OCI-LY1 (cell line): ENCODE measurements around the gene ARID3B.

Experiments
- H2AFZ ChIP-seq: fragments of 200-600 bp; sonication (generic), shearing (Covaris generic); 2 replicates; pipeline ENCODE4 v1.6.0; 2014; ENCODE audit warnings: antibody characterized with exemption, mild to moderate bottlenecking, low read length
- H3F3A ChIP-seq: fragments of 200-600 bp; sonication (generic), shearing (Covaris generic); 2 replicates; pipeline ENCODE4 v1.6.0; 2014; ENCODE audit warnings: mild to moderate bottlenecking, antibody characterized with exemption, low read length, moderate library complexity; ENCODE audit not compliant: insufficient read depth
- H3K27ac ChIP-seq: fragments of 200-600 bp; sonication (generic); 2 replicates; pipeline ENCODE4 v1.5.1; 2014; ENCODE audit warnings: low read length, mixed run types, mild to moderate bottlenecking, low read depth; ENCODE audit not compliant: poor library complexity, severe bottlenecking
- H3K27me3 ChIP-seq: fragments of 200-600 bp; sonication (generic); 2 replicates; pipeline ENCODE4 v1.6.0; 2014; ENCODE audit warnings: antibody characterized with exemption, mild to moderate bottlenecking, low read length, moderate library complexity; ENCODE audit not compliant: insufficient read depth
- H3K36me3 ChIP-seq: fragments of 200-600 bp; sonication (generic); 2 replicates; pipeline ENCODE4 v1.6.1; 2014; ENCODE audit warnings: mild to moderate bottlenecking, antibody characterized with exemption, low read length, moderate library complexity, mixed read lengths; ENCODE audit not compliant: insufficient read depth
- H3K4me1 ChIP-seq: fragments of 200-600 bp; sonication (generic); 2 replicates; pipeline ENCODE4 v1.5.1; 2014; ENCODE audit warnings: mild to moderate bottlenecking, low read length, moderate library complexity; ENCODE audit not compliant: insufficient read depth, severe bottlenecking
- H3K4me2 ChIP-seq: fragments of 200-600 bp; sonication (generic), shearing (Covaris generic); 2 replicates; pipeline ENCODE4 v1.6.1; 2014; ENCODE audit warnings: low read length
- H3K4me3 ChIP-seq: fragments of 200-600 bp; sonication (generic); 2 replicates; pipeline ENCODE4 v1.5.1; 2014; ENCODE audit warnings: low read length, low read depth, mild to moderate bottlenecking, mixed read lengths; ENCODE audit not compliant: poor library complexity, severe bottlenecking
- H3K79me2 ChIP-seq: fragments of 200-600 bp; shearing (Covaris generic); 2 replicates; pipeline ENCODE4 v1.6.1; 2016; ENCODE audit warnings: mixed run types, low read length, mixed read lengths; ENCODE audit not compliant: insufficient read depth
- H3K9ac ChIP-seq: fragments of 200-600 bp; sonication (generic), shearing (Covaris generic); 2 replicates; pipeline ENCODE4 v1.6.1; 2014; ENCODE audit warnings: mild to moderate bottlenecking, low read length, mixed read lengths
- H3K9me2 ChIP-seq: fragments of 200-600 bp; sonication (generic), shearing (Covaris generic); 2 replicates; pipeline ENCODE4 v1.6.1; 2014; ENCODE audit warnings: low read depth, mild to moderate bottlenecking, low read length, mixed read lengths
- H3K9me3 ChIP-seq: fragments of 200-600 bp; shearing (Covaris generic); 2 replicates; pipeline ENCODE4 v1.6.1; 2014; ENCODE audit warnings: low read length, mixed read lengths
- H4K20me1 ChIP-seq: fragments of 200-600 bp; sonication (generic), shearing (Covaris generic); 2 replicates; pipeline ENCODE4 v1.6.0; 2016; ENCODE audit warnings: mild to moderate bottlenecking, low read length; ENCODE audit not compliant: insufficient read depth
- CTCF ChIP-seq: fragments of 200-600 bp; sonication (generic), shearing (Covaris generic); IDR thresholded peaks from 2 replicates; pipeline ENCODE4 v1.5.1; 2017; ENCODE audit warnings: mild to moderate bottlenecking, antibody characterized with exemption, low read length, moderate library complexity, mixed read lengths
- EZH2 ChIP-seq: fragments of 200-600 bp; sonication (generic), shearing (Covaris generic); IDR thresholded peaks from 2 replicates; pipeline ENCODE4 v1.8.0; 2017; ENCODE audit warnings: borderline replicate concordance, mixed run types, mild to moderate bottlenecking, antibody characterized with exemption, low read length, moderate library complexity, mixed read lengths

Gene ARID3B

GRCh38 chr15:74611341-74611740 is 70.3 kb downstream of the ARID3B start:
- Histone ChIP-seq H3K79me2 (peaks cover 6% of the 10 kb centered on the region; the same call in 1 of the 2 replicates), H3F3A (no peaks in the 10 kb centered on the region), H4K20me1 (no peaks in the 10 kb centered on the region), H3K27ac (no peak overlapping the region), H3K4me3 (no peak overlapping the region), H2AFZ (no peak overlapping the region), H3K4me2 (no peak overlapping the region), H3K9me3 (no peaks in the 10 kb centered on the region), H3K36me3 (no peaks in the 10 kb centered on the region), H3K4me1 (peaks cover 8% of the 10 kb centered on the region), H3K9ac (no peak overlapping the region), H3K27me3 (no peaks in the 10 kb centered on the region), H3K9me2 (no peaks in the 10 kb centered on the region)
- TF ChIP-seq CTCF (no peak), EZH2 (no peak)

DNA sequence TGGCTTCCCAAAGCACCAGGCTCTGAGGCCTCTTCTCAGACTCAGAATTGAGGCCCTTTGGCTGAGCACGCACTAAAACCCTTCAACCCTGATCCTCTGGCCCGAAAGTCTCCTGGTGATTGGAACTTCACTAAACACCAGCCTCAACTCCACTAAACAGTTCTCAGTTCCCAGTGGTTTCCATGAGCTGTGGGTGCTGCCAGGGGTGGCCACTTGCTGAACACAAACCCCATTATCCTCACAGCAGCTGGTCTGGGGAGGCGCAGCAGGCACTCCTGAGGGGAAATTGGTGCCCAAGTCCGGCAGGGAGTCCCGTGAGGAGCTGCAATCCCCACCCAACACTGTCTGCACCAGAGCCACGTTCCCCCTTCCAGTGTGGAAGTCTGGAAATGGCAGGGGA is 70.8 kb downstream of the ARID3B start:
- Histone ChIP-seq H4K20me1 (no peaks in the 10 kb centered on the region), H3K9me2 (no peaks in the 10 kb centered on the region), H2AFZ (no peak overlapping the region), H3K36me3 (no peaks in the 10 kb centered on the region; the same call in 1 of the 2 replicates), H3K79me2 (peaks cover 11% of the 10 kb centered on the region), H3K9ac (no peak overlapping the region), H3K4me2 (no peak overlapping the region), H3K4me3 (no peak overlapping the region), H3K27ac (no peak overlapping the region), H3K4me1 (peaks cover 13% of the 10 kb centered on the region), H3K27me3 (no peaks in the 10 kb centered on the region), H3K9me3 (no peaks in the 10 kb centered on the region), H3F3A (no peaks in the 10 kb centered on the region)
- TF ChIP-seq CTCF (no peak), EZH2 (no peak)

DNA sequence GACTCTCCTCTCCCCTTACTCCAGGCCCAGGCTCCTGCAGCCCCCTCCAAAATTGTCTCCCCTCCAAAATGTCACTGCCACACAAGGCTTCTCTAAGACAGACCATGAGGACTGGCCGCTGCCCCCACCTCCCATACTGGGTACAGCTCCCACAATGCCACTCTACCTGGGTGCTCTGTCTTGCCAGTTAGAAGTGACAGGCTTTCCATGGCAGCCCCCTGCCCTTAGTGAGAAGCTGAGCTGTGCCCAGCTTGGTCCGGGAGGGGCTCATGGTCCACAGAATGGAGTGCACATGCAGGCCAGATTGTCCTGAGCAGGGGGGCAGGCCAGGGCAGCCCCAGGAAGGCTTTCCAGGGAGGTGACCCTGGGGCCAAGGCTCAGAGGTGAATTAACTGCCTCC is 71.7 kb downstream of the ARID3B start:
- no peak overlapping the region for H3K4me2 ChIP-seq
- H3K9ac ChIP-seq, result no peak overlapping the region
- no peak overlapping the region for H3K27ac ChIP-seq
- H3K9me2 ChIP-seq, result no peaks in the 10 kb centered on the region
- peaks cover 21% of the 10 kb centered on the region for H3K4me1 ChIP-seq
- H3K36me3 ChIP-seq, result no peaks in the 10 kb centered on the region; the same call in 1 of the 2 replicates
- H3F3A ChIP-seq, result no peaks in the 10 kb centered on the region
- no peak overlapping the region for H2AFZ ChIP-seq
- H3K4me3 ChIP-seq, result no peak overlapping the region
- no peaks in the 10 kb centered on the region for H3K9me3 ChIP-seq
- H3K27me3 ChIP-seq, result no peaks in the 10 kb centered on the region
- H4K20me1 ChIP-seq, result no peaks in the 10 kb centered on the region
- H3K79me2 ChIP-seq, result peaks cover 19% of the 10 kb centered on the region
- TF ChIP-seq CTCF, result no peak
- no peak for TF ChIP-seq EZH2
